HG03196 (cell line): ENCODE data around the gene TRUB1.
"Not testable (repeated sequence)": the region's sequence is repeated elsewhere in the genome, so short reads cannot be mapped to it uniquely, and the experiment has no call there.

Source experiments
- ATAC-seq: cut with Tn5 transposase; IDR thresholded peaks from one replicate; pipeline ENCODE4 v1.9.1; 2021; ENCODE audit not compliant: unreplicated experiment

Gene TRUB1

GRCh38 chr10:114923551-114923950 is 14.4 kb upstream of the TRUB1 start:
- ATAC-seq: no peak

GRCh38 chr10:114925587-114926586 is 12.1 kb upstream of the TRUB1 start:
- ATAC-seq: peak; percentile 89

- no peak for ATAC-seq
Observed at GRCh38 chr10:114928818-114929217, 9.2 kb upstream of the TRUB1 start.

- ATAC-seq: no peak
Observed at GRCh38 chr10:114930320-114930719, 7.7 kb upstream of the TRUB1 start.

GRCh38 chr10:114931072-114931679 is 6.8 kb upstream of the TRUB1 start:
- ATAC-seq: no peak

- ATAC-seq: no peak
Observed at GRCh38 chr10:114932225-114932624, 5.8 kb upstream of the TRUB1 start.

- ATAC-seq: no peak
Observed at GRCh38 chr10:114932945-114933344, 5.0 kb upstream of the TRUB1 start.

- no peak for ATAC-seq
Observed at GRCh38 chr10:114933588-114933987, 4.4 kb upstream of the TRUB1 start.

- not testable (repeated sequence) for ATAC-seq
Observed at GRCh38 chr10:114933995-114934394, 4.0 kb upstream of the TRUB1 start.

GRCh38 chr10:114938856-114939193 is 830 bp downstream of the TRUB1 start:
- no peak for ATAC-seq

GRCh38 chr10:114940735-114941134 is 2.7 kb downstream of the TRUB1 start:
- no peak for ATAC-seq

- no peak for ATAC-seq
Observed at GRCh38 chr10:114943000-114943399, 5.0 kb downstream of the TRUB1 start.

- ATAC-seq: no peak
Observed at GRCh38 chr10:114953047-114953446, 15.1 kb downstream of the TRUB1 start.

GRCh38 chr10:114955984-114956383 is 18.0 kb downstream of the TRUB1 start:
- no peak for ATAC-seq

GRCh38 chr10:114956466-114956865 is 18.5 kb downstream of the TRUB1 start:
- no peak for ATAC-seq

GRCh38 chr10:114957122-114957521 is 19.1 kb downstream of the TRUB1 start:
- ATAC-seq: no peak

GRCh38 chr10:114957673-114958072 is 19.7 kb downstream of the TRUB1 start:
- no peak for ATAC-seq

- no peak for ATAC-seq
Observed at GRCh38 chr10:114962441-114962840, 24.4 kb downstream of the TRUB1 start.

GRCh38 chr10:114963908-114964307 is 25.9 kb downstream of the TRUB1 start:
- no peak for ATAC-seq

- no peak for ATAC-seq
Observed at GRCh38 chr10:114967071-114967470, 29.1 kb downstream of the TRUB1 start.

- no peak for ATAC-seq
Observed at GRCh38 chr10:114970515-114970914, 32.5 kb downstream of the TRUB1 start.

- ATAC-seq: no peak
Observed at GRCh38 chr10:114973306-114973705, 35.3 kb downstream of the TRUB1 start.
